Endothelial cell of umbilical vein (primary cell): ENCODE results near the gene COL4A2. TPM values are rescaled to one million over a fixed set of nuclear protein-coding genes. Genes with fewer than 3 reads are reported as not detected.

Source experiments
- BruUV-seq: library from RNA; stranded (reverse); fragments of 400-500 nt; replicated peaks from 2 replicates; lab custom pipeline; 2021; lab: Mats Ljungman, UMichigan
- CTCF ChIA-PET: fragments of 300-600, 350-600 bp; sonication (Branson Sonifier 250); formaldehyde crosslinking; loops from one replicate; lab custom pipeline; 2021; ENCODE audit warnings: antibody characterized with exemption, inconsistent platforms; lab: Charles Lee
- POLR2A ChIA-PET: fragments of 300-600, 350-600 bp; sonication (Branson Sonifier 250); formaldehyde crosslinking; loops from one replicate; lab custom pipeline; 2021; ENCODE audit warnings: antibody characterized with exemption, inconsistent platforms; lab: Charles Lee
- DNase-seq: peaks from one replicate; pipeline ENCODE4 v3.0.0-alpha.2; 2011; ENCODE audit warnings: low read depth, low spot score
- FAIRE-seq: peaks from 2 replicates; lab custom pipeline; 2011; peaks lifted over from hg19 to GRCh38; lab: Jason Lieb, UNC
- H2AFZ ChIP-seq: 2 replicates; pipeline ENCODE4 v1.6.0; 2012; ENCODE audit warnings: low read depth, low read length, control low read depth, inconsistent platforms
- H3K27ac ChIP-seq: 2 replicates; pipeline ENCODE4 v1.5.1; 2011; ENCODE audit warnings: low read depth, mild to moderate bottlenecking, control low read depth, low read length, moderate library complexity; ENCODE audit not compliant: insufficient read depth
- H3K27me3 ChIP-seq, 2 experiments: 2 replicates each; pipeline versions ENCODE4 v1.6.0 to v1.6.1; 2011; ENCODE audit warnings: low read length in 2 of 2, mixed read lengths in 1 of 2; ENCODE audit not compliant: control insufficient read depth in 2 of 2, insufficient read depth in 2 of 2
- H3K36me3 ChIP-seq, 2 experiments: 2 replicates in 1 of 2; 3 replicates in 1 of 2; pipeline ENCODE4 v1.5.1; 2011; ENCODE audit warnings: low read length in 2 of 2, mild to moderate bottlenecking in 1 of 2, moderate library complexity in 1 of 2; ENCODE audit not compliant: control insufficient read depth in 2 of 2, insufficient read depth in 2 of 2; ENCODE audit errors: extremely low read depth in 1 of 2
- H3K4me1 ChIP-seq: 3 replicates; pipeline ENCODE4 v1.5.1; 2011; ENCODE audit warnings: mild to moderate bottlenecking, low read length; ENCODE audit not compliant: control insufficient read depth, insufficient read depth; ENCODE audit errors: extremely low read depth
- H3K4me2 ChIP-seq: 2 replicates; pipeline ENCODE4 v1.6.1; 2011; ENCODE audit warnings: low read length, control low read depth, mixed read lengths; ENCODE audit not compliant: insufficient read depth
- H3K4me3 ChIP-seq, 3 experiments: fragments of 200-600 bp in 1 of 3; sonication (generic), shearing (Covaris generic) in 1 of 3; replicated peaks in 1 of 3; 2 replicates each; pipeline ENCODE4 v1.5.1; 2011 to 2016; ENCODE audit warnings: control low read depth in 3 of 3, low read length in 3 of 3, mild to moderate bottlenecking in 2 of 3, inconsistent platforms in 1 of 3, low read depth in 1 of 3, moderate library complexity in 1 of 3; ENCODE audit not compliant: insufficient read depth in 1 of 3
- H3K79me2 ChIP-seq: 2 replicates; pipeline ENCODE4 v1.6.0; 2012; ENCODE audit warnings: low read length, inconsistent platforms; ENCODE audit not compliant: control insufficient read depth, insufficient read depth
- H3K9ac ChIP-seq: replicated peaks from 2 replicates; pipeline ENCODE3; 2011; ENCODE audit warnings: low read length, control low read depth; ENCODE audit not compliant: insufficient read depth; ENCODE audit errors: extremely low read depth
- H3K9me1 ChIP-seq: replicated peaks from 3 replicates; pipeline ENCODE4 v1.6.0; 2011; ENCODE audit warnings: mild to moderate bottlenecking, low read length; ENCODE audit not compliant: control insufficient read depth, insufficient read depth; ENCODE audit errors: extremely low read depth
- H3K9me3 ChIP-seq: replicated peaks from 2 replicates; pipeline ENCODE4 v1.5.1; 2012; ENCODE audit warnings: low read length, inconsistent platforms; ENCODE audit not compliant: control insufficient read depth, insufficient read depth
- H4K20me1 ChIP-seq: replicated peaks from 2 replicates; pipeline ENCODE3; 2011; ENCODE audit warnings: mild to moderate bottlenecking, low read length; ENCODE audit not compliant: control insufficient read depth, insufficient read depth; ENCODE audit errors: extremely low read depth
- CTCF ChIP-seq, 2 donors: IDR thresholded peaks; 1 replicate in 1 of 2; 2 replicates in 1 of 2; pipeline ENCODE4 v1.5.1; 2011; ENCODE audit warnings: low read length in 2 of 2, mild to moderate bottlenecking in 2 of 2, moderate library complexity in 2 of 2, control low read depth in 1 of 2, inconsistent platforms in 1 of 2, low read depth in 1 of 2; ENCODE audit not compliant: insufficient read depth in 1 of 2; ENCODE audit errors: extremely low read depth in 1 of 2
- EZH2 ChIP-seq: IDR thresholded peaks from 2 replicates; pipeline ENCODE4 v1.6.1; 2012; ENCODE audit warnings: borderline replicate concordance, low read depth, mild to moderate bottlenecking, moderate library complexity, low read length, inconsistent platforms; ENCODE audit not compliant: severe bottlenecking
- FOS ChIP-seq: IDR thresholded peaks from 2 replicates; pipeline ENCODE4 v1.6.1; 2011; ENCODE audit warnings: mild to moderate bottlenecking, low read length, moderate library complexity, borderline replicate concordance; ENCODE audit not compliant: insufficient read depth
- GATA2 ChIP-seq: IDR thresholded peaks from 2 replicates; pipeline ENCODE4 v1.7.0; 2011; ENCODE audit warnings: low read depth, mild to moderate bottlenecking, moderate library complexity, mixed read lengths, low read length; ENCODE audit not compliant: insufficient read length, insufficient read depth
- JUN ChIP-seq: IDR thresholded peaks from 2 replicates; pipeline ENCODE4 v1.6.1; 2011; ENCODE audit warnings: borderline replicate concordance, low read depth; ENCODE audit not compliant: insufficient read length, insufficient read depth
- MYC ChIP-seq: IDR thresholded peaks from one replicate; pipeline ENCODE4 v1.6.1; 2011; ENCODE audit warnings: mild to moderate bottlenecking, low read depth, low read length
- POLR2A ChIP-seq: IDR thresholded peaks from 2 replicates; pipeline ENCODE4 v1.6.1; 2012; ENCODE audit warnings: low read depth, mild to moderate bottlenecking, control low read depth, low read length
- POLR2AphosphoS5 ChIP-seq: IDR thresholded peaks from 2 replicates; pipeline ENCODE4 v1.6.1; 2012; ENCODE audit warnings: low read depth, mild to moderate bottlenecking, control low read depth, low read length, moderate library complexity; ENCODE audit not compliant: insufficient read depth
- dilution Hi-C: fragments of 300-500 bp; cut with MboI; formaldehyde crosslinking; loops from one replicate; pipeline ENCODE4 v1.15.0; 2019; ENCODE audit warnings: low sequenced_read_pairs; ENCODE audit not compliant: extremely low pct_ligation_motif_present
- intact Hi-C: fragments of 100-400 bp; cut with micrococcal nuclease; formaldehyde crosslinking; loops from one replicate; pipeline ENCODE4 v1.10.0; 2022
- polyA plus RNA-seq, 4 experiments: library from polyadenylated mRNA; depleted of rRNA in 3 of 4; stranded (reverse) in 3 of 4; unstranded in 1 of 4; fragments of >200 nt; gene quantifications; 2 replicates each; pipeline versions ENCODE4 v1.2.1 to v1.2.3, GENCODE V29; 2011 to 2012; ENCODE audit warnings: missing spikeins in 1 of 4
- total RNA-seq: library from RNA; stranded (reverse); gene quantifications from 2 replicates; pipeline ENCODE4 v1.2.3, GENCODE V29; 2021
- TF ChIP-seq, protein P1 (sequence below): IDR thresholded peaks from 2 replicates; pipeline ENCODE4 v1.6.1; 2011; ENCODE audit not compliant: insufficient read depth, insufficient read length

Gene COL4A2
- total and polyA plus RNA-seq, 2 donors (not counting 3 experiments of a cell fraction or from before 2014, with no cell fraction given), result 792 to 940 TPM

DNA sequence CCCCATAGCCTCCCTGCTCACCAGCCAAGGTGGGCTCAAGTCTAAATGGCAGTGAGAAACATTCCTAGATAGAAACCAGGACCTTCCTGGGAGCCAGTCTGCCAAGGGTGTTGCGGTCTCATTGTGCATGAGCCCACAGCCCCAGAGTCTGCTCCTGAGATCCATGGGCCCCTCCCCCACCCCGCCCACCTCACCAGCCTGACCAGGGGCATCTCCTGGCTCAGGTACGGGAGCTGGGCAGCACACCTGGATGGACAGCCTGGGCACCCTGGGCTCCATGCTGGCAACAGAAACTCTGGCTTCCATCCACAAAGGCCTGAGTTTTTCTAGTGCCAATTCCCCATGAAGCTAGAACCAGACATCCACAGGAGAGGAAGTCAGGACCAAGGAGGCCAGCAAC lies 188.8 kb downstream of the COL4A2 start:
- Histone ChIP-seq H2AFZ (no peak overlapping the region), H3K9me3 (no peaks in the 10 kb centered on the region), H3K9ac (no peak overlapping the region), H3K9me1 (no peaks in the 10 kb centered on the region), H4K20me1 (no peaks in the 10 kb centered on the region), H3K79me2 (no peaks in the 10 kb centered on the region), H3K27me3 (no peaks in the 10 kb centered on the region), H3K4me2 (no peak overlapping the region), H3K27ac (no peak overlapping the region), H3K4me1 (peaks cover 4% of the 10 kb centered on the region), H3K4me3 (no peak overlapping the region), H3K36me3 (peaks cover 34 to 59% of the 10 kb centered on the region in 2 experiments)
- CTCF ChIA-PET, result no interaction called here
- POLR2A ChIA-PET, result no interaction called here
- TF ChIP-seq POLR2A, result no peak
- no peak for TF ChIP-seq MYC
- no peak for TF ChIP-seq EZH2
- TF ChIP-seq FOS, result no peak
- TF ChIP-seq CTCF (IDR thresholded peaks at IDR 0.05; ENCODE audit: extremely low read depth in 1 of 2, insufficient read depth in 1 of 2, low read depth in 1 of 2, low read length in 2 of 2), result no peak
- TF ChIP-seq JUN, result no peak
- TF ChIP-seq POLR2AphosphoS5, result no peak
- TF ChIP-seq GATA2, result no peak
- TF ChIP-seq, protein P1, sequence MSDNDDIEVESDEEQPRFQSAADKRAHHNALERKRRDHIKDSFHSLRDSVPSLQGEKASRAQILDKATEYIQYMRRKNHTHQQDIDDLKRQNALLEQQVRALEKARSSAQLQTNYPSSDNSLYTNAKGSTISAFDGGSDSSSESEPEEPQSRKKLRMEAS, result no peak
- no peak for DNase-seq
- intact Hi-C loops, result no loop called here
- no peak for FAIRE-seq
- dilution Hi-C loops, result no loop called here
- BruUV-seq, result no TSS peak
